Heart left ventricle (tissue), 13 donors: ENCODE results near the gene BFAR.

Source experiments
- CTCF ChIP-seq, 12 donors: fragments of 200-600 bp; sonication (generic) in 4 of 12; IDR thresholded peaks; one replicate each; pipeline versions ENCODE4 v1.5.0 to v1.8.0; 2018 to 2022; ENCODE audit warnings: antibody characterized with exemption in 12 of 12, mild to moderate bottlenecking in 5 of 12
- POLR2A ChIP-seq, 2 donors: fragments of 450-650 bp; IDR thresholded peaks; one replicate each; pipeline ENCODE4 v1.6.1; 2017; ENCODE audit warnings: antibody characterized with exemption in 2 of 2, mild to moderate bottlenecking in 2 of 2, moderate library complexity in 2 of 2
- donor health status: ischemic (EF 13 %, LVEDD 7.1; RV severe dilation, severe dysfunction).
- donor health status: DM: no; HTN: yes; CAD: no.
- donor health status: DM: no; HTN: no; CAD: no.
- donor health status: ischemic (EF 25% LVEDD 6.9; RV normal size, moderate dysfunction).
- donor health status: ischemic (EF 25% LVEDD 5.7; RV mildly dilated, moderate dysfunction).
- donor health status: ischemic (EF 35%, LVEDD 5.7; RV mildly dilated, moderate dysfunction).
- donor health status: nonischemic (EF 11% LVEDD 7.7; RV severe dilation, severe dysfunction).
- donor health status: DM: yes; HTN: yes; CAD: no.
- donor health status: PGD.
- donor health status: ischemic (EF 29% LVEDD 5.4; RV normal size, mild dysfunction).
- donor health status: nonischemic (EF 23%, LVEDD 6.1; RV moderate dilation, normal function).

- TF ChIP-seq POLR2A (IDR thresholded peaks at IDR 0.05) = peak; percentile 92 to 98
- TF ChIP-seq CTCF (IDR thresholded peaks at IDR 0.05) = no peak
Measured at GRCh38 chr16:14632693-14633569, at the start of gene BFAR.
